ENCODE measurements around the gene TMEM256. TPM values are rescaled to one million over a fixed set of nuclear protein-coding genes. Genes with fewer than 3 reads are reported as not detected.

Gene TMEM256
- total and polyA plus RNA-seq, 9 of the 15 experiments (the other 6 are each of a cell fraction or from before 2014, with no cell fraction given): 43.4 to 177 (median 68.5) TPM

GRCh38 chr17:7425756-7426155, 21.9 kb upstream of the TMEM256 start:
- ATAC-seq: no peak
- Histone ChIP-seq H3K27me3 (ENCODE audit: control insufficient read depth in 2 of 2, insufficient read depth in 2 of 2, low read length in 2 of 2) (no peaks in the 10 kb centered on the region), H2AFZ (ENCODE audit: low read depth, low read length) (no peak overlapping the region), H3K4me2 (ENCODE audit: insufficient read depth, low read length) (no peak overlapping the region), H3K9me1 (ENCODE audit: control insufficient read depth, insufficient read depth, low read length) (no peaks in the 10 kb centered on the region), H3K36me3 (ENCODE audit: control insufficient read depth, insufficient read depth, low read length) (no peaks in the 10 kb centered on the region), H3K4me1 (replicated peaks in 1 of 2; ENCODE audit: control insufficient read depth in 2 of 2, insufficient read depth in 2 of 2, low read length in 2 of 2) (peaks cover 0 to 14% of the 10 kb centered on the region in 2 experiments; a peak in 2 of 5 replicates), H3K4me3 (no peak overlapping the region), H4K20me1 (replicated peaks; ENCODE audit: control insufficient read depth, insufficient read depth, low read length) (no peaks in the 10 kb centered on the region), H3K27ac (ENCODE audit: extremely low read depth, low read depth, low read length) (no peak overlapping the region), H3K9me3 (replicated peaks; ENCODE audit: control insufficient read depth, insufficient read depth, low read depth, low read length) (no peaks in the 10 kb centered on the region), H3K79me2 (ENCODE audit: control insufficient read depth, insufficient read depth, low read length) (no peaks in the 10 kb centered on the region), H3K9ac (ENCODE audit: insufficient read depth in 1 of 2, low read depth in 2 of 2, low read length in 2 of 2) (no peak overlapping the region; a peak in 1 of 4 replicates)
- intact Hi-C loops (cut with micrococcal nuclease): no loop called here
- FAIRE-seq: no peak
- ChIA-PET POLR2A (interaction anchor here (0.6 to 1.8 kb wide), 2 partner anchors 9 to 50 kb away, joined by 3 to 8 read pairs; partner anchors contain the start of gene TMEM102), CTCF (ENCODE audit: low intra/inter-chr PET ratio) (no interaction called here)
- TF ChIP-seq PBX2 (CRISPR knock-in tag; IDR thresholded peaks at IDR 0.05; ENCODE audit: low read depth) (no peak), PBX2 (tag; conservative IDR thresholded peaks at IDR 0.05; ENCODE audit: low read depth) (no peak), TRIM24 (IDR thresholded peaks at IDR 0.05) (no peak), ZNF830 (CRISPR knock-in tag; IDR thresholded peaks at IDR 0.05) (no peak), GTF3C2 (IDR thresholded peaks at IDR 0.05; ENCODE audit: borderline replicate concordance, extremely low read depth, insufficient read length) (no peak), NR3C1 (CRISPR knock-in tag; IDR thresholded peaks at IDR 0.05) (no peak)
- in situ Hi-C loops (cut with MboI): no loop called here
- WGBS (ENCODE audit: insufficient coverage, low coverage, missing lambda C conversion rate): 73% methylated on average over 5 of the region's 8 CpGs
- DNase-seq (ENCODE audit: extremely low read depth in 1 of 4, low spot score in 3 of 4): no peak
- BruUV-seq (replicated peaks): no TSS peak
